A673 (cell line): ENCODE measurements around the gene MYO7B.

Experiments
- EZH2 ChIP-seq: fragments of 200-600 bp; sonication (generic); IDR thresholded peaks from 2 replicates; pipeline ENCODE4 v1.6.1; 2017; ENCODE audit warnings: borderline replicate concordance, low read depth, mild to moderate bottlenecking, mixed read lengths, antibody characterized with exemption, low read length; ENCODE audit not compliant: poor library complexity, severe bottlenecking
- TF ChIP-seq, protein P1 (sequence below): fragments of 300-800, 200-600 bp; sonication (generic); conservative IDR thresholded peaks from 2 replicates; pipeline ENCODE4 v1.5.1; 2017; ENCODE audit warnings: low read depth, mild to moderate bottlenecking, antibody characterized with exemption, low read length, moderate library complexity, mixed read lengths

DNA sequence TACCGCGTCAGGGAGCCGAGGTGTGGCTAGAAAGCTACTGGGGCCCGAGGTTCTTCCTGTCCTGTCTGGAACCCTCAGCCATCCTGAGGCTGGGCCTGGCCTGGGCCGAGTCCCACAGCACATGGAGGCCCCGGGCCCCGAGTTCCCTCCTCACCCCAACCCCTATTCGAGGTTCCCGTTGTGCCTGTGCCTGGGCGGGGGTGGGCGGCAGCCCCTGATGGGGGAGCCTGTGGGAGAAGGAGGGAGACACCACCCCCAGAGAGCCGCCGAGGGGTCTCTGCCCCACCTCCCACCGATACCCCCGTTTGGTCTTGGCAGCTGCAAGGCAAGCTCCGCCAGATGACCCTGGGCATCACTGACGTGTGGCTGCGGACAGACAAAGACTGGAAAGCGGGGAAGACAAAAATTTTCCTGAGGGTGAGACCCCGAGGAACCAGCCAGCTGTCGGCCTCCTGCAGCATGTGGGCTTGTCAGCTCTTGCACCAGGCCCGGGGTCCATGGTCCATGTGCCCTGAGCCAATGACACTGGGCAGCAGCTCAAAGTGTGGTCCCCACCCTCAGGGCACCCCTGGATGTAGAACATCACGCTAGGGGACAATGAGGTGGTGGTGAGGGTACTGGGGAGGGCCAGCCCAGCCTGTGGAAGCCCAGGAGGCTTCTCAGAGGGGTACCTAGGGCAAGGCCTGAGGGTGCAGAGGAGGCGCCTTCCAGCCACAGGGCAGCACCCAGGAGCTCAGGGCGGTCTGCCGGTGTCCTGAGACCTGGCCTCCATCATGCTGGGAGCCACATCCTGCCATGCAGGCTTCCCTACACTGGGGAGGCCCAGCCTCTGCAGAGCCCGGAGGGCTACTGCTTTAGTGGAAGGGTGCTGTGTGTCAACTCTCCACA is 58.0 kb downstream of the MYO7B start:
- TF ChIP-seq, protein P1, sequence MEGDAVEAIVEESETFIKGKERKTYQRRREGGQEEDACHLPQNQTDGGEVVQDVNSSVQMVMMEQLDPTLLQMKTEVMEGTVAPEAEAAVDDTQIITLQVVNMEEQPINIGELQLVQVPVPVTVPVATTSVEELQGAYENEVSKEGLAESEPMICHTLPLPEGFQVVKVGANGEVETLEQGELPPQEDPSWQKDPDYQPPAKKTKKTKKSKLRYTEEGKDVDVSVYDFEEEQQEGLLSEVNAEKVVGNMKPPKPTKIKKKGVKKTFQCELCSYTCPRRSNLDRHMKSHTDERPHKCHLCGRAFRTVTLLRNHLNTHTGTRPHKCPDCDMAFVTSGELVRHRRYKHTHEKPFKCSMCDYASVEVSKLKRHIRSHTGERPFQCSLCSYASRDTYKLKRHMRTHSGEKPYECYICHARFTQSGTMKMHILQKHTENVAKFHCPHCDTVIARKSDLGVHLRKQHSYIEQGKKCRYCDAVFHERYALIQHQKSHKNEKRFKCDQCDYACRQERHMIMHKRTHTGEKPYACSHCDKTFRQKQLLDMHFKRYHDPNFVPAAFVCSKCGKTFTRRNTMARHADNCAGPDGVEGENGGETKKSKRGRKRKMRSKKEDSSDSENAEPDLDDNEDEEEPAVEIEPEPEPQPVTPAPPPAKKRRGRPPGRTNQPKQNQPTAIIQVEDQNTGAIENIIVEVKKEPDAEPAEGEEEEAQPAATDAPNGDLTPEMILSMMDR, result no peak
- no peak for TF ChIP-seq EZH2
